ENCODE results near the gene MSN.
"Not testable (repeated sequence)": the region's sequence is repeated elsewhere in the genome, so short reads cannot be mapped to it uniquely, and the experiment has no call there.

The MSN gene

GRCh38 chrX:65720381-65720964, 53.0 kb downstream of the MSN start:
- no peak for DNase-seq

DNA sequence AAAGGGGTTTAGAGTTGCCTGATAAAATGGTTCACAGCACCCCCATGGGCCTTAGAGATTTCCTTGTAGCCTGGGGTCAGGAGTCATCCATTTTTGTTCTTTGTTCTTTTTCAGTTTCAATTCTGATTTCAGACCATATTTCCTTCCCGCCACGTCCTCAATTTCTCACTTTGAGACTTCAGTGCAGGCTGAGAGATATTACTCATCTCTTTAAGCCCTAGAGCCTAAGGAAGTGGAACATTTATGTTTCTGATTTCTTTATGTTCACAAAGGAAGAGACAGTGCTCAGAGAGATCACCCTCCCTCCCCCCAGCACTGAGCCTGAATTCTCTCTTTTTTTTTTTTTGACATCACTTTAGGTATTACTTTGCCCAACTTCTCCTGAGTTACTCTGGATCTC, 56.3 kb downstream of the MSN start:
- no peak for DNase-seq

- no peak for DNase-seq
Observed at GRCh38 chrX:65726715-65727114, 59.3 kb downstream of the MSN start.

- DNase-seq = no peak
Observed at GRCh38 chrX:65731684-65732289, 64.3 kb downstream of the MSN start.

DNA sequence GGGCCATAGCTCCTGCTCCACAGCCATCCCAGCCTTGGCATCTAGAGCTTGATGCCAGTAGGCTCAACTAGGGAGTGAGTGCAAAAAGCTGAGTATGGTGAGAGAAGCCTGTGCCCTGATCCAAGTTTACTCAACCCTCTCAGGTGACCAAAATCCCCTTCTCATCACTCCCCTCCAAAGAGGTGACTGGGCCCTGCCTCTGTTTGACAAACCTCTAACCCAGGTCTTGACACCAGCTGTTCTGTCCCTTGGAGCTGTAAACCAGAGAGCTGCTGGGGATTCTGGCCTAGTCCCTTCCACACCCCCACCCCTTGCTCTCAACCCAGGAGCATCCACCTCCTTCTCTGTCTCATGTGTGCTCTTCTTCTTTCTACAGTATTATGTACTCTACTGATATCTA, 73.5 kb downstream of the MSN start:
- no peak for DNase-seq

DNA sequence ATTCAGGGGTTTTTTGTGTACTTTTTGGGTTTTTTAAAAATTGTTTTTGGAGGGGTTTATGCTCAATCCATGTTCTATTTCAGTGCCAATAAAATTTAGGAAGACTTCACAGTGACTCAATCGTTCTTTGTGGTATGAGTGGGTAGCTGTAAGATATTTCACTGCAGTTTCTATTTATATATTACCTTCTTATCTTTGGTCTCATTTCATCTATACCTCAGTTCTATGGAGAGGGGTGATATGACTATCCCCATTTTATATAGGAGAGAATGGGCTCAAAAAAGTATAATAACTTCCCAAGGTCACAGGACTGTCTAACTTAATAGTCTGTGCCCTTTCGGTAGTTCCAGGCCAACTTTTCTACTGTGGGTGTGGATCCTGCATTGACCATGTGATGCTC, 74.4 kb downstream of the MSN start:
- no peak for DNase-seq

DNA sequence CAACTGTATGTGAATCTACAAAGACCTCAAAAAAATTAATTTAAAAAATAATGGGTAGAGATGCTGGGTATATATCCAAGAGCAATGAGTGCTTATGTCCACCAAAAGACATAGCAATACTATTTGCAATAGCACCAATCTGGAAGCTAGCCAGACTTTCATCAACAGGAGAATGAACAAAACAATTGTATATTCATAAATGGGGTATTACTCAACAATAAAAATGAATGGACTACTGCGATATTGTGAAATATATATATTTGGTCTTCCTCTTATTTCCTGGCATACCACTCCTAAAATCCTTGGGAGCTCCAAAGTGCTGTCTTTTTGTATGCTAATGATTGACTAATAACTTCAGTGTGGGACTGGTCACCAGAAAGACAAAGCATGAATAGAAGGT, 77.5 kb downstream of the MSN start:
- DNase-seq = no peak

GRCh38 chrX:65745427-65745826, 78.0 kb downstream of the MSN start:
- no peak for DNase-seq

DNA sequence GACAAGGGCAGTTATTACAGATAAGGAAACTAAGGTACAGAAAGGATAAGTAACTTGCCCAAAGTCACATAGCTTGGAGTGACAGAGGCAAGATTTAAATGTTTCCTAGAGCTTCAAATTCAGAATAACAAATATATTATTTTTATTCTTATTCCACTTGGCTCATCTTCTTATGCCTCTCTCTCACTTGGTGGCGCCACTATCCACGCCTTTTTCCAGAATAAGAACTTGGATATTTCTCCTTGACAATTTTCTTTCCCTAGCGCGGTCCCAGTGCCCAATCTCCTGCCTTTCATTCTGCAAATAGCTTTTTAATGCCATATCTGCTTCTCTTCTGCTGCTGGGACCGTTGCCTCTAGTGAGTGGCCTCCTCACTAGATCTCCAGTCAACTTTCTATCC, 78.5 kb downstream of the MSN start:
- no peak for DNase-seq

DNA sequence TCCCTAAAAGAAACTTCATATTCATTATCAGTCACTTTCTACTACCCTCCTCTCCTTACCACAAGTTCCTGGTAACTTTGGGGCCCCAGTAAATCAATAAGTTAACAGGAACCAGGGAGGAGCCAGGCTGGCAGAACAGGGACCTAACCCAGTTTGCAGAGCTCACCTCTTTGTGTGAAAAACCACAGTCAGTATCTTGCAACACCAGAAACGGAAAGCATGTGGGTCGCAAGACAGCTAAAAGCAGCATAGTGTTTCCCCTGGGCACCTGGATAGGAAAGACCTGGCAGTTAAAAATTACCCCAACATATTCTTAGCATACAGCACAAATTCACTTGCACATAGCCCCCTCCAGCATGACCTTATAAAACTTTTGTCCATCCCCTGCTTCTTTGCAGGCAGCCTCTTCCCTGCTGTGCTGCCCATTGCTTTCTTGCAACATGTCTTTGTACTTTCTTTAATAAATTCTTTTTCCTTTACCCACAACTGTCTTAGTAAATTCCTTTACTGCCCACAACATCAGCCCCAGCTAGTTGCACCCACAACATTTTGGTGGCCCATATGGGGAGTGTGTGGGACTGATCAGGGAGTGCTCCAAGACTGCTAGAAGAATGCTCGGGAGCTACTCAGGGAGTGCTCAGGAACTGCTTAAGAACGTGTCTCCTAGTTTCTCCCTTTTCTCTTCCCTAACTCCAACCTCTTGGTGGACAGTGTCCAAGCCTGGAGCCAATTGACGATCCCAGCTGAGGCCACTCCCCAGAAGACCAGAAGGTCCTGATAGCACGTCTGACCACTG, 83.4 kb downstream of the MSN start:
- DNase-seq = no peak

DNA sequence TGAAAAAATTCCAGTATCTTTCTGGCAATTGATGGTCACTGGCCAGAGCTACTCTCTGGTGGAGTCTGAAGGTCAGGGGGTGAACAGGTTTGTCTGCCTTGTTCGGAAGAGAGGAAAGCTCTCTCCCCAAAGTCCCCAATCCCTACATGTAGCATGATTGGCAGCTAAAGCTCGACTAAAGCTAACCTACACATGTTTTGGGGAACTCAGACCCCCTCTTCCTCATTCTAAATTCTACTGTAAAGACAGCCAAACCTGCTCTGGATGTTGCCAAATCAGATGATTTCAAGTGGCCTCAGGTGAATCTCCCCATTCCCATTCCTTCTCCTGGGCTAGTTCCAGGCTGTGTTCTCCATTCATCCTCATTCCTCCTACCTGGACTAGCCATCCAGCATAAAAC, 84.1 kb downstream of the MSN start:
- no peak for DNase-seq

GRCh38 chrX:65752294-65752693, 84.8 kb downstream of the MSN start:
- no peak for DNase-seq

- no peak for DNase-seq
Observed at GRCh38 chrX:65755786-65756185, 88.3 kb downstream of the MSN start.

GRCh38 chrX:65757943-65758342, 90.5 kb downstream of the MSN start:
- DNase-seq = no peak

- no peak for DNase-seq
Observed at GRCh38 chrX:65758505-65758904, 91.1 kb downstream of the MSN start.

- DNase-seq = not testable (repeated sequence)
Observed at GRCh38 chrX:65759525-65759924, 92.1 kb downstream of the MSN start.

DNA sequence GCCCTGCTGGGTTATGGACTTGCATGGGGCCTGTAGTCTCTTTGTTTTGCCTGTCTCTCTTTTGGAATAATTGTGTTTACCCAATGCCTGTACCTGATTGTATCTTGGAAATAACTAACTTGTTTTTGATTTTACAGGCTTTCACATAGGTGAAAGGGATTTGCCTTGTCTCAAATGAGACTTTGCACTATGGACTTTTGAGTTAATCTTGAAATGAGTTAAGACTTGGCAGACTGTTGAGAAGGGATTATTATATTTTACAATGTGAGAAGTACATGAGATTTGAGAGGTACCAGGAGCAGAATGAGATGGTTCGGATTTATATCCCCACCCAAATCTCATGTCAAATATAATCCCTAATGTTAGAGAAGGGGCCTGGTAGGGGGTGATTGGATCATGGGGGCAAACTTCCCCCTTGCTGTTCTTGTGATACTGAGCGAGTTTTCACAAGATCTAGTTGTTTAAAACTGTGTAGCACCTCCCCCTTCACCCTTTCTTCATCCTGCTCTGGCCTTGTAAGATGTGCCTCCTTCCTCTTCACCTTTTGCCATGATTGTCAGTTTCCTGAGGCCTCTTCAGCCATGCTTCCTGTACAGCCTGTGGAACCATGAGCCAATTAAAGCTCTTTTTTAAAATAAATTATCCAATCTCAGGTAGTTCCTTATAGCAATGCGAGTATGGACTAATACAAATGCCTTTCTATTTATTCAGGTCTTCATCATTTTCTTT, 102.3 kb downstream of the MSN start:
- no peak for DNase-seq

DNA sequence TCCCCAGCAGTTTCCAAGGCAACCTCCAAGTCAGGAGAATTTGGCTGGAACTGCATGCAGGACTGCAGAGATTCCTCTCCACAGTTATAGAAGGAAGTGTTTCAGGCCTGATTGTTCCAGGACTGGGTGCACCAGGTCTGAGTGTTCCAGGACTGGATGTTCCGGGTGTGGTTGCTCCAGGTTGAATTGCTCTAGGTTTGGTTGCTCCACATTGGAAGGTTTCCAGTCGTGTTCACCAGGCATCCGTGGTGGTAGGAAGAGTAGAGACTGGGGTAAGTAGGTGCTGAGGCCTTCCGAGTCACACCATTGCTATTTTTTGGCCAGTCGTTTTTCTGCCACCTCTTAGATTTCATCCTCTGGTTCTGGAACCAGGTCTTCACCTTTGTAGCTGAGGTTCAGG, 105.4 kb downstream of the MSN start:
- no peak for DNase-seq

DNA sequence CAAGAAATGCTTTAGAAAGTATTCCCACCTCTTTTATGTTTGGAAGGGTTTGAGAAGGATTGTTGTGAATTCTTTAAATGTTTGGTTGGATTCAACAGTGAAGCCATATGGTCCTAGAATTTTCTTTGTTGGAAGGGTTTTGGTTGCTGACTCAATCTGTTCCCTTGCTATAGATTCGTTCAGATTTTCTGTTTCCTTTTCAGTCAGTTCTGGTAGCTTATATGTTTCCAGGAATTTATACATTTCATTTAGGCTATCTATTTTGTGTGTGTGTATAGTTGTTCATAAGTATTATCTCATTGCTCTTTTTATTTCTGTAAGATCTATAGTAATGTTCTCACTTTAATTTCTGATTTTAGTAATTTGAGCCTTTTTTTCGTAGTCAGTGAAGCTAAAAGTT, 114.4 kb downstream of the MSN start:
- DNase-seq = no peak

GRCh38 chrX:65783746-65784145, 116.3 kb downstream of the MSN start:
- no peak for DNase-seq

Data from islet precursor cell (in vitro differentiated cells).